Esophagus (tissue), 2 donors: Measurements from ENCODE around the gene COL4A3. TPM values are rescaled to one million over a fixed set of nuclear protein-coding genes. Genes with fewer than 3 reads are reported as not detected.

Experiments used
- H3K27ac ChIP-seq, 2 donors: one replicate each; pipeline ENCODE4 v1.5.1; 2013; ENCODE audit warnings: low read depth in 2 of 2, mild to moderate bottlenecking in 2 of 2, inconsistent platforms in 1 of 2, low read length in 1 of 2, moderate library complexity in 1 of 2
- H3K27me3 ChIP-seq, 2 donors: one replicate each; pipeline ENCODE4 v1.6.1; 2013; ENCODE audit warnings: low read length in 2 of 2, control low read depth in 1 of 2, mild to moderate bottlenecking in 1 of 2; ENCODE audit not compliant: insufficient read depth in 2 of 2, control insufficient read depth in 1 of 2
- H3K36me3 ChIP-seq, 2 donors: one replicate each; pipeline ENCODE4 v1.6.1; 2013; ENCODE audit warnings: low read length in 1 of 2; ENCODE audit not compliant: control insufficient read depth in 2 of 2, insufficient read depth in 2 of 2
- H3K4me1 ChIP-seq, 2 donors: one replicate each; pipeline ENCODE4 v1.6.1; 2013; ENCODE audit warnings: low read length in 1 of 2; ENCODE audit not compliant: control insufficient read depth in 2 of 2, insufficient read depth in 2 of 2
- H3K4me3 ChIP-seq, 2 donors: one replicate each; pipeline ENCODE4 v1.5.1; 2013; ENCODE audit warnings: low read length in 2 of 2, mild to moderate bottlenecking in 2 of 2, low read depth in 1 of 2, moderate library complexity in 1 of 2
- H3K9me3 ChIP-seq, 2 donors: one replicate each; pipeline ENCODE4 v1.6.1; 2013; ENCODE audit warnings: mild to moderate bottlenecking in 2 of 2, low read depth in 1 of 2, low read length in 1 of 2, moderate library complexity in 1 of 2; ENCODE audit not compliant: control insufficient read depth in 2 of 2, insufficient read depth in 1 of 2
- WGBS, 2 donors: extraction: QIAGEN DNeasy Blood & Tissue Kit; methylation state at CpG; one replicate each; pipeline ENCODE4 v1.1.7; 2013; 5-methylcytosine and 5-hydroxymethylcytosine counted together
- polyA plus RNA-seq, 2 donors: library from polyadenylated mRNA; stranded (reverse); fragments of 200-250 nt; gene quantifications; one replicate each; pipeline ENCODE4 v1.2.3, GENCODE V29; 2013
- donor health status: healthy with polysubstance abuse.
- donor health status: Bipolar disorder and iron deficiency.

Gene COL4A3
- polyA plus RNA-seq: under 1 TPM; 0.18 to 0.44 TPM

DNA sequence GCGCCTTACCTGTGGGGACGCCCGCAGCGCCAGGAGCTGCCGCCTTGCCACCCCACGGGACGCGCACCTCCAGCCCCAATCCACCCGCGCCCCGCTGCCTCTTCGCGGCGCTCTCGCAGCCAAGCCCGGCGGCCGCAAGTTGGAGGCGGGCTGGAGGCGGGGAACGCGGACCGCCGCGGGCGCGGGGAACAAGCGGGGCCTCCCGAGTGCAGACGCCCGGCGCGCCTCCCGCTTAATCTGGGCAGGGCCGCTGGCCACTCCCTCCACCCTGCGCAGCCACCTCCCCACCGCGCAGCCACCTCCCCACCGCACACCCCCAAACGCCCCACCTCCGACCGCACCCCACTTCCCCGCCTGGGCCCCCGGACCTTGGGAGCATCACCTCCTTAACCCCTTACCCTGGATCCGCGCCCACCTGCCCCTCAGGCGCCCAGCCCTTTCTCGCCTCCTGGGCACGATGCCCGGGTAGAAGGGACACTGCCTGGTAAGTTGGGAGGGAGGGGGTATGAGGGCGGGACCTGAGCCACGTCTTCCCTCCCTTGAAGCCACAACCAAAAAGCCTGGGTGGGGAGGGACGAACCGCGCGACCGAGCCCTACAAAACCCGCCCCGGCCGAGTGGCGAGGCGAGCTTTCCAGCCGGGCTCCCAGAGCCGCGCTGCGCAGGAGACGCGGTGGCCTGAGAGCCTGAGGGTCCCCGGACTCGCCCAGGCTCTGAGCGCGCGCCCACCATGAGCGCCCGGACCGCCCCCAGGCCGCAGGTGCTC is at the start of gene COL4A3, which contains the start of gene COL4A4:
TSS of gene COL4A3 (plus strand) at position 627 of the 765 bp plus-strand sequence. CDS start at position 730, 103 bp downstream.
TSS of gene COL4A4 (minus strand) at position 208 of the 765 bp plus-strand sequence. CDS start 16,722 bp downstream, outside the sequence.
- WGBS, 2 donors: 1% methylated on average over 58 to 77 of the region's 77 CpGs
- H3K27me3 ChIP-seq: peaks cover 3 to 21% of the 10 kb centered on the region in 2 donors

GRCh38 chr2:227115761-227116160 is 48.7 kb upstream of the COL4A3 start:
- H3K36me3 ChIP-seq: no peaks in the 10 kb centered on the region
- no peaks in the 10 kb centered on the region for H3K27me3 ChIP-seq
- H3K4me3 ChIP-seq: no peak overlapping the region
- no peaks in the 10 kb centered on the region for H3K9me3 ChIP-seq
- no peak overlapping the region for H3K27ac ChIP-seq
- 67 to 71% methylated on average over 5 of the region's 5 CpGs for WGBS, 2 donors
- H3K4me1 ChIP-seq: no peaks in the 10 kb centered on the region

More for the DNA sequence above, at the start of gene COL4A3, which contains the start of gene COL4A4:
- peaks cover 0 to 2% of the 10 kb centered on the region in 2 donors for H3K9me3 ChIP-seq
- peak within 1 kb of the TSS; percentile 31 to 34 for H3K4me3 ChIP-seq
- peaks cover 5 to 7% of the 10 kb centered on the region in 2 donors for H3K4me1 ChIP-seq
- H3K27ac ChIP-seq: no peak within 1 kb of the TSS
- no peaks in the 10 kb centered on the region for H3K36me3 ChIP-seq

DNA sequence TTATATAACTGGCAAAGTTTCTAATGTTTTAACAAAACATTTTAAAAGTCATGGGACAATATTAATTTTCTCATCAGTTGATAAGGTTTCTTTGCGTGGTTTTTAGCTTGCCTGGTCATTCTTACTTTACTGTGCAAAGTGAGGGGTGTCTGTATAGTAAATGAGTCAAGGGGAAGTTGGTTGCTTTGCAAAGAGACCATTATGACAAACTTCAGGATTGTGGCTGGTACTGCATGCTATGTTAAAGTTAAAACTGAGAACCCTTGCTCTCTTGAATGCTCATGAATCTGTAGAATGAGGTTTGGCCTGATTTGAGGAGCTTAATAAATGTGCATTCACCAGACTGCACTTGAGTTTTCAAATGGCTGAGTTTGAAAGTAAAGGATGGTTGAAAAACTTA is 47.4 kb upstream of the COL4A3 start:
- no peaks in the 10 kb centered on the region for H3K27me3 ChIP-seq
- no peak overlapping the region for H3K4me3 ChIP-seq
- H3K4me1 ChIP-seq: no peaks in the 10 kb centered on the region
- 83 to 88% methylated on average over 1 of the region's 1 CpG for WGBS, 2 donors
- no peak overlapping the region for H3K27ac ChIP-seq
- no peaks in the 10 kb centered on the region for H3K36me3 ChIP-seq
- H3K9me3 ChIP-seq: no peaks in the 10 kb centered on the region

- Histone ChIP-seq H3K9me3 (no peaks in the 10 kb centered on the region), H3K4me1 (no peaks in the 10 kb centered on the region), H3K27me3 (no peaks in the 10 kb centered on the region), H3K4me3 (no peak overlapping the region), H3K36me3 (no peaks in the 10 kb centered on the region), H3K27ac (no peak overlapping the region)
- WGBS, 2 donors: 34 to 38% methylated on average over 3 of the region's 3 CpGs
Observed at GRCh38 chr2:227117852-227118251, 46.6 kb upstream of the COL4A3 start.

- no peak overlapping the region for H3K27ac ChIP-seq
- H3K27me3 ChIP-seq: no peaks in the 10 kb centered on the region
- H3K4me1 ChIP-seq: no peaks in the 10 kb centered on the region
- no peak overlapping the region for H3K4me3 ChIP-seq
- no peaks in the 10 kb centered on the region for H3K9me3 ChIP-seq
- H3K36me3 ChIP-seq: no peaks in the 10 kb centered on the region
Observed at GRCh38 chr2:227118353-227118752, 46.1 kb upstream of the COL4A3 start.

DNA sequence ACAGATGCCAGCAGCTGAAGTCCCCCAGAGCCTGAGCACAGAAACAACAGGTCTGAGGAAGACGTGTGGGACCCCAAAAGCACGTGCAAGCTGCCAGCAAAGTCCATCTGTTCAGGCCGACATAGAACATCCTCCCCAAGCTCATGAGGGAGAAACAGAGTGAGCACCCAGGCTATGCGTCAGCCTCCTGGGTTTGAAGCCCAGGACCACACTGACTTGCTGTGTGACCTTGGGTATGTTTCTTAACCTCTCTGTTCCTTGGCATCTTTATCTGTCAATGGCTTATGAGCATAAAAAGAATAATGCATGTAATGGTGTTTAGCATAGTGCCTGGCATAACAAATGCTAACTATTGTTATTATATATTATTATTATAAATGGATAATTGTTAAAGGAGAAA is 40.7 kb upstream of the COL4A3 start:
- Histone ChIP-seq H3K9me3 (no peaks in the 10 kb centered on the region), H3K4me1 (no peaks in the 10 kb centered on the region), H3K27me3 (no peaks in the 10 kb centered on the region), H3K36me3 (no peaks in the 10 kb centered on the region), H3K27ac (no peak overlapping the region), H3K4me3 (no peak overlapping the region)
- 78 to 81% methylated on average over 4 of the region's 4 CpGs for WGBS, 2 donors

DNA sequence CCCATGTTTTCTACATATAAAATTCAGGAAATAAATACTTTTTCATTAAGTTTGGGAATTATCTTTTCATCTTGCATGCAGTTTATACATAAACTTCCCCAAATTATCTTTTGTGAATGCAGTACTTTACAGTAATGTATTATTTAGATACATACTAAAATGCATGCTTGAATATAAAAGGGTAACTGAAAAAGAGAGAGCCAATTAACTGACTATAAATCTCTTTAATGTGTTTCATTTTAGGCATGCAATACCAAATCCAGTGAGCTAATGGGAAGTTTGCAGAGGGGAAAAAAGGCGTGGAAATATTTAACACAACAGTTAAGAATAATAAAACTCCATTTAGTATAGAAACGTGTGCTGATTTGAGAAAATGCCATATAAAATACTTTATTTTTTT is 39.6 kb upstream of the COL4A3 start:
- 58 to 60% methylated on average over 2 of the region's 2 CpGs for WGBS, 2 donors
- Histone ChIP-seq H3K9me3 (no peaks in the 10 kb centered on the region), H3K27ac (no peak overlapping the region), H3K4me1 (no peaks in the 10 kb centered on the region), H3K4me3 (no peak overlapping the region), H3K36me3 (no peaks in the 10 kb centered on the region), H3K27me3 (no peaks in the 10 kb centered on the region)

GRCh38 chr2:227125506-227125905 is 38.9 kb upstream of the COL4A3 start:
- Histone ChIP-seq H3K4me3 (no peak overlapping the region), H3K9me3 (no peaks in the 10 kb centered on the region), H3K27ac (no peak overlapping the region), H3K36me3 (no peaks in the 10 kb centered on the region), H3K27me3 (no peaks in the 10 kb centered on the region), H3K4me1 (no peaks in the 10 kb centered on the region)
- 73 to 81% methylated on average over 5 of the region's 5 CpGs for WGBS, 2 donors

DNA sequence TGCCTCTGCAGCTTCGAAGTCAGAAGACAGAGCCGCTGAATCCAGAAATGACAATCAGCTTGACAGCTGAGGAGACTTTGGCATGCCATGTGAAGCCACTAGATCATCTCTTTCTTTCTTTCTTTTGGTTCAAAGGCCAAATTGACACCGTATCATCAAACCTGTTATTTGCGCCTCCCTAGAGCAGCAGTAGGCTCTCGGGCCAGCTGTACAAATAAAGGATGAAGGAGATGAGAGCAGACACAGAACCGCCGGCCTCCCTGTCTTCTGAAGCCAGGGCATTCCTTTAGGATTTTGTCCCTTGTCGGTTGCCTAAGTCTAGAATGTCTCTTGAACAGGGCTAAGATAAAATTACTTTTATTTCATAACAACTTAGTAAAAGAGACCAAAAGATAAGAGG is 37.2 kb upstream of the COL4A3 start:
- Histone ChIP-seq H3K4me3 (no peak overlapping the region), H3K9me3 (no peaks in the 10 kb centered on the region), H3K4me1 (no peaks in the 10 kb centered on the region), H3K36me3 (no peaks in the 10 kb centered on the region), H3K27me3 (no peaks in the 10 kb centered on the region), H3K27ac (no peak overlapping the region)
- WGBS, 2 donors: 40 to 48% methylated on average over 8 of the region's 8 CpGs

DNA sequence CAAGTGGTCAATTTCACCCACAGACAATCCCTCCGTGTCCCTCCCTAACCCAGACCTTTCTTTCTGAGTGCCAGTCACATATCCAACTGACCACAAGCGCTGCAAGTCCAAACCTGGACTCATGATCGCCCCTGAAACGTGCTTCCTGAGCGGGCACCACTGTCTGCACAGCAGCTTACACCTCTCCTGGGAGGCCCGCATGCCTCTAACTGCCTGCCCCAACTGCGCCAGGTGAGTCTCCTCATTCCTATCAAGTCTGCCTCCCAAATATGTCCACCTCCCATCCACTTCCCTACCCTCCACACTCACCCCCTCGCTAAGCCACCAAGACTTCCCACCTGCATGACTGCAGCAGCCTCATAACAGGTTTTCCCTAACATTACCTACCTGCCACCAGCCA is 33.8 kb upstream of the COL4A3 start:
- Histone ChIP-seq H3K4me1 (no peaks in the 10 kb centered on the region), H3K27me3 (no peaks in the 10 kb centered on the region), H3K27ac (no peak overlapping the region), H3K36me3 (no peaks in the 10 kb centered on the region), H3K9me3 (no peaks in the 10 kb centered on the region), H3K4me3 (no peak overlapping the region)
- WGBS, 2 donors: 85 to 88% methylated on average over 8 of the region's 8 CpGs
